ENCODE measurements around the gene PDGFRA.
"Not testable (repeated sequence)": the region's sequence is repeated elsewhere in the genome, so short reads cannot be mapped to it uniquely, and the experiment has no call there.

PDGFRA gene

GRCh38 chr4:54330896-54331295 lies 101.8 kb downstream of the PDGFRA start:
- no peak for DNase-seq

GRCh38 chr4:54332542-54332941 lies 103.4 kb downstream of the PDGFRA start:
- no peak for DNase-seq

- DNase-seq, result no peak
These were observed 104.6 kb downstream of the PDGFRA start for GRCh38 chr4:54333657-54334056.

GRCh38 chr4:54334769-54335168 lies 105.7 kb downstream of the PDGFRA start:
- DNase-seq, result not testable (repeated sequence)

GRCh38 chr4:54337009-54337408 lies 107.9 kb downstream of the PDGFRA start:
- no peak for DNase-seq

- not testable (repeated sequence) for DNase-seq
These were observed 113.0 kb downstream of the PDGFRA start for GRCh38 chr4:54342067-54342466.
